ENCODE results near the gene SLC25A42.
"Not testable (repeated sequence)": the region's sequence is repeated elsewhere in the genome, so short reads cannot be mapped to it uniquely, and the experiment has no call there.

The SLC25A42 gene

GRCh38 chr19:19134687-19135158 is 70.9 kb downstream of the SLC25A42 start:
- peak; percentile 90 for DNase-seq (ENCODE audit: low read depth, low spot score)

GRCh38 chr19:19135713-19136112 is 71.9 kb downstream of the SLC25A42 start:
- DNase-seq (ENCODE audit: low read depth, low spot score), result not testable (repeated sequence)

- no peak for DNase-seq (ENCODE audit: low read depth, low spot score)
These were observed 73.8 kb downstream of the SLC25A42 start for GRCh38 chr19:19137556-19138108.

- DNase-seq (ENCODE audit: low read depth, low spot score), result peak; percentile 98
These were observed 74.6 kb downstream of the SLC25A42 start, which contains the start of gene TMEM161A for GRCh38 chr19:19138109-19138981. Gene TMEM161A, minus strand, starts transcription at chr19:19138478. Its CDS starts 50 bp downstream, at chr19:19138428.

GRCh38 chr19:19139876-19140229 is 76.1 kb downstream of the SLC25A42 start:
- DNase-seq (ENCODE audit: low read depth, low spot score), result no peak

GRCh38 chr19:19140476-19140875 is 76.7 kb downstream of the SLC25A42 start:
- DNase-seq (ENCODE audit: low read depth, low spot score), result no peak

GRCh38 chr19:19142347-19142746 is 78.6 kb downstream of the SLC25A42 start:
- DNase-seq (ENCODE audit: low read depth, low spot score), result no peak

- no peak for DNase-seq (ENCODE audit: low read depth, low spot score)
These were observed 81.5 kb downstream of the SLC25A42 start for GRCh38 chr19:19145281-19145680.

GRCh38 chr19:19145684-19146608 is 82.2 kb downstream of the SLC25A42 start:
- DNase-seq (ENCODE audit: low read depth, low spot score), result peak; percentile 90

- DNase-seq (ENCODE audit: low read depth, low spot score), result no peak
These were observed 83.1 kb downstream of the SLC25A42 start for GRCh38 chr19:19146865-19147264.

GRCh38 chr19:19147344-19147743 is 83.5 kb downstream of the SLC25A42 start:
- DNase-seq (ENCODE audit: low read depth, low spot score), result no peak

GRCh38 chr19:19148504-19148903 is 84.7 kb downstream of the SLC25A42 start:
- not testable (repeated sequence) for DNase-seq (ENCODE audit: low read depth, low spot score)

GRCh38 chr19:19149435-19149834 is 85.6 kb downstream of the SLC25A42 start:
- DNase-seq (ENCODE audit: low read depth, low spot score), result no peak

GRCh38 chr19:19151418-19151817 is 87.6 kb downstream of the SLC25A42 start:
- DNase-seq (ENCODE audit: low read depth, low spot score), result no peak

- no peak for DNase-seq (ENCODE audit: low read depth, low spot score)
These were observed 89.0 kb downstream of the SLC25A42 start for GRCh38 chr19:19152668-19153384.

GRCh38 chr19:19154768-19155494 is 91.1 kb downstream of the SLC25A42 start:
- no peak for DNase-seq (ENCODE audit: low read depth, low spot score)

GRCh38 chr19:19155495-19156219 is 91.9 kb downstream of the SLC25A42 start:
- DNase-seq (ENCODE audit: low read depth, low spot score), result no peak

- no peak for DNase-seq (ENCODE audit: low read depth, low spot score)
These were observed 94.0 kb downstream of the SLC25A42 start for GRCh38 chr19:19157808-19158207.

- no peak for DNase-seq (ENCODE audit: low read depth, low spot score)
These were observed 95.7 kb downstream of the SLC25A42 start for GRCh38 chr19:19159534-19159933.

All from ELF-1 (cell line).